Progenitor cell of endocrine pancreas (in vitro differentiated cells): Measurements from ENCODE around the gene EXOSC3. TPM values are rescaled to one million over a fixed set of nuclear protein-coding genes. Genes with fewer than 3 reads are reported as not detected.

Experiments
- DNase-seq: peaks from one replicate; pipeline ENCODE4 v3.0.0; 2021; ENCODE audit warnings: low spot score; ENCODE audit not compliant: unreplicated experiment
- H3K27ac Mint-ChIP-seq: 2 replicates; pipeline ENCODE4 v1.8.0; 2021; ENCODE audit warnings: mild to moderate bottlenecking, moderate library complexity, mixed read lengths
- H3K27me3 Mint-ChIP-seq: 2 replicates; pipeline ENCODE4 v1.8.0; 2021; ENCODE audit warnings: mixed read lengths
- H3K36me3 Mint-ChIP-seq: 2 replicates; pipeline ENCODE4 v1.8.0; 2022; ENCODE audit warnings: mixed read lengths; ENCODE audit not compliant: insufficient read depth
- H3K4me1 Mint-ChIP-seq: 2 replicates; pipeline ENCODE4 v1.8.0; 2021; ENCODE audit warnings: low read depth, mixed read lengths
- H3K4me3 Mint-ChIP-seq: 2 replicates; pipeline ENCODE4 v1.8.0; 2021; ENCODE audit warnings: low read depth, mild to moderate bottlenecking, moderate library complexity, mixed read lengths
- H3K9me3 Mint-ChIP-seq: 2 replicates; pipeline ENCODE4 v1.8.0; 2021; ENCODE audit warnings: low read depth, mixed read lengths
- CTCF ChIP-seq: fragments of 200-600 bp; sonication (generic); IDR thresholded peaks from one replicate; pipeline ENCODE4 v1.5.0; 2021; ENCODE audit warnings: antibody characterized with exemption, mild to moderate bottlenecking; ENCODE audit not compliant: unreplicated experiment
- total RNA-seq: library from RNA; stranded (reverse); gene quantifications from 2 replicates; pipeline ENCODE4 v1.2.1, GENCODE V29; 2021

EXOSC3 gene
- total RNA-seq, 1 donor from 2014 or later: 55.7 TPM

DNA sequence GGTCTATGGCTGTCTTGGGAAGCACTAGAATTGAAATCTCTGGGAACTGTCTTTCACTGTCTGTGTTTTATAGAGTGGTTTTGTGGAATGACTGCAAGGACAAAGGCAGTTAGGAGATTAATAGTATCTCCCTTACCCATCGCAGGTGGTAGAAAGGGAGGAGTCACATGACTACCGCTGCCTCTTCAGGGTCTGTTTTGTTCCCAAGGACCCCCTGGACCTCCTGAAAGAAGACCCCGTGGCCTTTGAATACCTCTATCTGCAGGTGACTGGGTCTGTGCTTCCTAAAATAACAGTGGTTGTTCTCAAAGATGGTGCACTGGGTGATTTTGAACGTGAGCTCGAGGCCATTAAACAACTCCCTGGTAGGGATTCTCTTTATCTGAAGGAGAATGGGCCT is 54.0 kb downstream of the EXOSC3 start:
- no peak overlapping the region for H3K4me3 Mint-ChIP-seq
- no peaks in the 10 kb centered on the region for H3K4me1 Mint-ChIP-seq
- H3K9me3 Mint-ChIP-seq: no peaks in the 10 kb centered on the region
- DNase-seq: no peak
- TF ChIP-seq CTCF: no peak
- H3K36me3 Mint-ChIP-seq: no peaks in the 10 kb centered on the region
- no peak overlapping the region for H3K27ac Mint-ChIP-seq
- peaks cover 27% of the 10 kb centered on the region for H3K27me3 Mint-ChIP-seq

DNA sequence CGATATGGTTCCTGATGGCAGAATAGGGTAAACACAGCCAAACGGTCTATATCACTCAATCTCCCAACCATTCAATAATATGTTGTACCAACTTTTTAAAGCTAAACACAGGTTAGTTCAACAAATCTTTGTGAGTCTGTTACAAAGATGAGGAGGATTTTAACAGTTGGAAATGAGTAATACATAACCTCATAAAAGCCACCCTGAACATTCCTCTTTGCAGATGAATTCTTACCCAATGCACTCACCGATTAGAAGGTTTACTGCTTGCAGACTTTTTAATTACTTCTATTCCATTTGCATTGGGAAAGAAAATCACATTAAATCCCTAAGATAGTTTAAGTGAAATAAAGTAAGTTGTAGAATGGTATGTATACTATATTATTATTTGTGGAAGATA is 54.6 kb downstream of the EXOSC3 start:
- TF ChIP-seq CTCF: no peak
- Mint-ChIP-seq H3K9me3 (no peaks in the 10 kb centered on the region), H3K36me3 (no peaks in the 10 kb centered on the region), H3K4me1 (no peaks in the 10 kb centered on the region), H3K4me3 (no peak overlapping the region), H3K27ac (no peak overlapping the region), H3K27me3 (peaks cover 29% of the 10 kb centered on the region)
- no peak for DNase-seq

Other genes with a start within 250 kb of the EXOSC3 start
- 22.0 TPM in 2 replicates for gene FBXO10, start 208.7 kb downstream of the EXOSC3 start, total RNA-seq
- gene TOMM5, start 192.5 kb downstream of the EXOSC3 start, total RNA-seq: 100 and 103 TPM in 2 replicates
- 0.31 and 0.44 TPM in 2 replicates for gene FRMPD1, start 134.1 kb downstream of the EXOSC3 start, total RNA-seq
- gene TRMT10B, start 31.3 kb downstream of the EXOSC3 start, total RNA-seq: 12.1 and 13.6 TPM in 2 replicates
- 27.3 and 29.4 TPM in 2 replicates for gene DCAF10, start 15.7 kb upstream of the EXOSC3 start, total RNA-seq
- gene SLC25A51, start 119.1 kb upstream of the EXOSC3 start, total RNA-seq: 29.1 and 32.5 TPM in 2 replicates